Thymus (tissue), 2 donors: ENCODE data around the gene MS4A18. TPM values are rescaled to one million over a fixed set of nuclear protein-coding genes. Genes with fewer than 3 reads are reported as not detected.

ENCODE experiments used
- polyA plus RNA-seq: library from polyadenylated mRNA; stranded (reverse); fragments of 200-250 nt; gene quantifications from one replicate; pipeline ENCODE4 v1.2.3, GENCODE V29; 2013
- total RNA-seq: library from RNA; stranded (reverse); fragments of 120-200 nt; gene quantifications from one replicate; pipeline ENCODE4 v1.2.4, GENCODE V29; 2013
- donor health status: healthy.

The MS4A18 gene
- total and polyA plus RNA-seq, 2 donors = 0.07 TPM; not detected in 1

Other genes starting within 250 kb of the MS4A18 start
- 0.05 TPM for gene MS4A12, start 231.9 kb upstream of the MS4A18 start, total RNA-seq
- 0.39 TPM for gene MS4A12, start 231.9 kb upstream of the MS4A18 start, polyA plus RNA-seq
- gene MS4A13, start 209.3 kb upstream of the MS4A18 start, total RNA-seq = not detected
- gene MS4A13, start 209.3 kb upstream of the MS4A18 start, polyA plus RNA-seq = not detected
- gene MS4A8, start 25.1 kb upstream of the MS4A18 start, total RNA-seq = 0.14 TPM
- 0.98 TPM for gene MS4A8, start 25.1 kb upstream of the MS4A18 start, polyA plus RNA-seq
- not detected for gene MS4A15, start 32.1 kb downstream of the MS4A18 start, total RNA-seq
- 0.23 TPM for gene MS4A15, start 32.1 kb downstream of the MS4A18 start, polyA plus RNA-seq
- under 0.01 TPM for gene MS4A10, start 60.6 kb downstream of the MS4A18 start, total RNA-seq
- gene MS4A10, start 60.6 kb downstream of the MS4A18 start, polyA plus RNA-seq = 0.09 TPM
- gene CCDC86, start 117.4 kb downstream of the MS4A18 start, total RNA-seq = 9.2 TPM
- gene CCDC86, start 117.4 kb downstream of the MS4A18 start, polyA plus RNA-seq = 11.0 TPM
- 10.2 TPM for gene PTGDR2, start 131.2 kb downstream of the MS4A18 start, total RNA-seq
- 0.73 TPM for gene PTGDR2, start 131.2 kb downstream of the MS4A18 start, polyA plus RNA-seq
- gene ZP1, start 142.8 kb downstream of the MS4A18 start, total RNA-seq = 1.6 TPM
- 1.5 TPM for gene ZP1, start 142.8 kb downstream of the MS4A18 start, polyA plus RNA-seq
- 74.9 TPM for gene PRPF19, start 181.9 kb downstream of the MS4A18 start, total RNA-seq
- 49.2 TPM for gene PRPF19, start 181.9 kb downstream of the MS4A18 start, polyA plus RNA-seq
- 18.7 TPM for gene TMEM109, start 189.4 kb downstream of the MS4A18 start, total RNA-seq
- 58.1 TPM for gene TMEM109, start 189.4 kb downstream of the MS4A18 start, polyA plus RNA-seq
- gene TMEM132A, start 199.7 kb downstream of the MS4A18 start, total RNA-seq = 4.6 TPM
- 5.7 TPM for gene TMEM132A, start 199.7 kb downstream of the MS4A18 start, polyA plus RNA-seq
- 17.5 TPM for gene SLC15A3, start 227.5 kb downstream of the MS4A18 start, total RNA-seq
- 37.5 TPM for gene SLC15A3, start 227.5 kb downstream of the MS4A18 start, polyA plus RNA-seq
- gene CD6, start 247.0 kb downstream of the MS4A18 start, total RNA-seq = 30.7 TPM
- gene CD6, start 247.0 kb downstream of the MS4A18 start, polyA plus RNA-seq = 74.1 TPM